Islet of Langerhans (tissue), 1 donor: ENCODE measurements around the gene NXN.
"Not testable (repeated sequence)": the region's sequence is repeated elsewhere in the genome, so short reads cannot be mapped to it uniquely, and the experiment has no call there.

Experiments used
- FAIRE-seq: peaks from one replicate; lab custom pipeline; 2011; peaks lifted over from hg19 to GRCh38; lab: Jason Lieb, UNC

NXN gene

GRCh38 chr17:759964-760363 is 219.6 kb downstream of the NXN start:
- FAIRE-seq = no peak

- not testable (repeated sequence) for FAIRE-seq
These were observed 223.5 kb downstream of the NXN start for GRCh38 chr17:756010-756567.

GRCh38 chr17:755319-755961 is 224.1 kb downstream of the NXN start:
- FAIRE-seq = not testable (repeated sequence)

GRCh38 chr17:753418-753817 is 226.2 kb downstream of the NXN start:
- no peak for FAIRE-seq

GRCh38 chr17:752620-753219 is 226.9 kb downstream of the NXN start:
- no peak for FAIRE-seq

GRCh38 chr17:752002-752619 is 227.5 kb downstream of the NXN start, which contains the start of gene GEMIN4:
Gene GEMIN4, minus strand, starts transcription at chr17:752264. Its CDS starts 122 bp downstream, at chr17:752142.
- FAIRE-seq = no peak

- FAIRE-seq = no peak
These were observed 228.1 kb downstream of the NXN start for GRCh38 chr17:751269-752001.

- FAIRE-seq = no peak
These were observed 229.0 kb downstream of the NXN start for GRCh38 chr17:750431-751037.

- not testable (repeated sequence) for FAIRE-seq
These were observed 230.2 kb downstream of the NXN start for GRCh38 chr17:749359-749758.
